Measurements from ENCODE around the gene TEAD3.

Gene TEAD3

DNA sequence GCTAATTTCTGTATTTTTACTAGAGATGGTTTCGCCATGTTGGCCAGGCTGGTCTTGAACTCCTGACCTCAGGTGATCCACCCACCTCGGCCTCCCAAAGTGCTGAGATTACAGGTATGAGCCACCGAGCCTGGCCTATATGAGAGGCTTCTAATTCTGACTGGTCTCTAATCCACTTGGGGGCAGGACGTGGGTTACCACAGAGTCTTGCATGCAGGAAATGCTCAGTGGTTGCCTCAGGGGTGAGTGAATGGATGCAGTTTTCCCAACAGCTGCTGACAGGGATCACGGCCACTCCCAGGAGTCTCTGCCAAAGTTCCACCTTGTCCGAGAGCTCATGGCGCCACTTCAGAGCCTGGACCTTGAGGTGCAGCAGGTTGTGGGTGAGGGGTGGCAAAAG lies 51.2 kb downstream of the TEAD3 start:
- H3K79me2 ChIP-seq, result no peaks in the 10 kb centered on the region
- H3K36me3 ChIP-seq (ENCODE audit: control insufficient read depth, insufficient read depth, low read length), result no peaks in the 10 kb centered on the region
- TF ChIP-seq CTCF (IDR thresholded peaks at IDR 0.05), result no peak
- no peak overlapping the region for H3K4me2 ChIP-seq (ENCODE audit: low read length)
- no peaks in the 10 kb centered on the region for H3K27me3 ChIP-seq (ENCODE audit: control insufficient read depth, insufficient read depth, low read length)
- H3K4me3 ChIP-seq (ENCODE audit: low read depth, low read length), result no peak overlapping the region
- H3K9me3 ChIP-seq (ENCODE audit: control insufficient read depth, low read length), result no peaks in the 10 kb centered on the region
- H3K9ac ChIP-seq, result no peak overlapping the region
- H3K4me1 ChIP-seq, result no peaks in the 10 kb centered on the region
- H3K27ac ChIP-seq, result no peak overlapping the region
- no peak overlapping the region for H2AFZ ChIP-seq

- Histone ChIP-seq H3K27me3 (ENCODE audit: control insufficient read depth, insufficient read depth, low read length) (no peaks in the 10 kb centered on the region), H3K4me2 (ENCODE audit: low read length) (no peak overlapping the region), H3K27ac (no peak overlapping the region), H3K79me2 (no peaks in the 10 kb centered on the region), H2AFZ (no peak overlapping the region), H3K4me1 (no peaks in the 10 kb centered on the region), H3K4me3 (ENCODE audit: low read depth, low read length) (no peak overlapping the region), H3K9ac (no peak overlapping the region), H3K36me3 (ENCODE audit: control insufficient read depth, insufficient read depth, low read length) (no peaks in the 10 kb centered on the region), H3K9me3 (ENCODE audit: control insufficient read depth, low read length) (no peaks in the 10 kb centered on the region)
- TF ChIP-seq CTCF (IDR thresholded peaks at IDR 0.05), result no peak
Observed at GRCh38 chr6:35443341-35444030, 53.4 kb downstream of the TEAD3 start.

- H3K27me3 ChIP-seq (ENCODE audit: control insufficient read depth, insufficient read depth, low read length), result no peaks in the 10 kb centered on the region
- no peak overlapping the region for H3K4me2 ChIP-seq (ENCODE audit: low read length)
- H3K4me3 ChIP-seq (ENCODE audit: low read depth, low read length), result no peak overlapping the region
- H3K36me3 ChIP-seq (ENCODE audit: control insufficient read depth, insufficient read depth, low read length), result no peaks in the 10 kb centered on the region
- no peaks in the 10 kb centered on the region for H3K4me1 ChIP-seq
- H2AFZ ChIP-seq, result no peak overlapping the region
- no peak overlapping the region for H3K27ac ChIP-seq
- no peaks in the 10 kb centered on the region for H3K9me3 ChIP-seq (ENCODE audit: control insufficient read depth, low read length)
- TF ChIP-seq CTCF (IDR thresholded peaks at IDR 0.05), result no peak
- H3K79me2 ChIP-seq, result no peaks in the 10 kb centered on the region
- no peak overlapping the region for H3K9ac ChIP-seq
Observed at GRCh38 chr6:35442693-35443092, 54.2 kb downstream of the TEAD3 start.

DNA sequence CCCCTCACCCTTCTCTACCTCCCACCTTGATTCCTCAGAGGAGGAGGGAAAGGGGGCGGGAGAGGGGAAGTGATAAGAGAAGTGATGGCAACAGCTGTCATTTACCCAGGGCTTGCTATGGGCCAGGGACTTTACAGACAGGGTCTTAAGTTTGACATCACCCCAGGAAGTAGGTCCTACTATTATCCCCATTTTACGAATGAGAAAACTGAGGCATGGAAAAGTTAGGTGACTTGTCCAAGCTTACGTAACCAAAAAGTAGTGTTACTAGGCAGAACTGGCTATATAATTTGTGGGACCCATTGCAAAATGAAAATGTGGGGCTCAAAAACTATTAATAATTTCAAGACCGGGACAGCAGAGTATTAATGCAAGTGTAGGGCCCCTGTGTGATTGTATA lies 55.2 kb downstream of the TEAD3 start:
- H3K9ac ChIP-seq, result no peak overlapping the region
- TF ChIP-seq CTCF (IDR thresholded peaks at IDR 0.05), result no peak
- H3K9me3 ChIP-seq (ENCODE audit: control insufficient read depth, low read length), result no peaks in the 10 kb centered on the region
- no peaks in the 10 kb centered on the region for H3K36me3 ChIP-seq (ENCODE audit: control insufficient read depth, insufficient read depth, low read length)
- H3K27me3 ChIP-seq (ENCODE audit: control insufficient read depth, insufficient read depth, low read length), result no peaks in the 10 kb centered on the region
- no peaks in the 10 kb centered on the region for H3K4me1 ChIP-seq
- no peak overlapping the region for H3K27ac ChIP-seq
- H3K4me3 ChIP-seq (ENCODE audit: low read depth, low read length), result no peak overlapping the region
- H2AFZ ChIP-seq, result no peak overlapping the region
- no peaks in the 10 kb centered on the region for H3K79me2 ChIP-seq
- no peak overlapping the region for H3K4me2 ChIP-seq (ENCODE audit: low read length)

DNA sequence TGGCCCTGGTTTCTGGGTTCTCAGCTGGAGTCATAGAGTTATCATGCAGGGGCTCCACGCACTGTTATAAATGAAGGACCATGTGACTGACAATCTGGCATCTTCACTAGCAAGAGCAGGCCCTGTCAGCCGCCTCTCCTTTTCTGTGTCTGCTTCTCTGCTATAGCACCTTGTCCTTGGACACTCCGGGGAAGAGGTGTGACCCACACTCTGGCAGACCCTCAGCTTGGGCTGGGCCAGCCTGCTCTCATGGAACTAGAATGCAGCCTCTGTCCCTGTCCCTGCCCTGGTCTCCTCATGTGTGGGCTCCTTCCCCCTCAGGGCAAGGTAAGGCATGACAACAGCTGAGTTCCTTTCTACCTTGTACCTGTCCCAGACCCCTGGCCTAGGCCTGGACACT lies 55.7 kb downstream of the TEAD3 start:
- Histone ChIP-seq H3K36me3 (ENCODE audit: control insufficient read depth, insufficient read depth, low read length) (no peaks in the 10 kb centered on the region), H3K9ac (no peak overlapping the region), H2AFZ (no peak overlapping the region), H3K4me1 (no peaks in the 10 kb centered on the region), H3K79me2 (no peaks in the 10 kb centered on the region), H3K4me3 (ENCODE audit: low read depth, low read length) (no peak overlapping the region), H3K4me2 (ENCODE audit: low read length) (no peak overlapping the region), H3K27me3 (ENCODE audit: control insufficient read depth, insufficient read depth, low read length) (no peaks in the 10 kb centered on the region), H3K27ac (no peak overlapping the region), H3K9me3 (ENCODE audit: control insufficient read depth, low read length) (no peaks in the 10 kb centered on the region)
- TF ChIP-seq CTCF (IDR thresholded peaks at IDR 0.05), result no peak
